Progenitor cell of endocrine pancreas (in vitro differentiated cells): ENCODE results near the gene UBLCP1. TPM values are rescaled to one million over a fixed set of nuclear protein-coding genes. Genes with fewer than 3 reads are reported as not detected.
A peak's percentile ranks its signal among the peaks of the same experiment; 100 is the strongest.

Experiments used
- DNase-seq: peaks from one replicate; pipeline ENCODE4 v3.0.0; 2021; ENCODE audit warnings: low spot score; ENCODE audit not compliant: unreplicated experiment
- H3K27ac Mint-ChIP-seq: 2 replicates; pipeline ENCODE4 v1.8.0; 2021; ENCODE audit warnings: mild to moderate bottlenecking, moderate library complexity, mixed read lengths
- H3K27me3 Mint-ChIP-seq: 2 replicates; pipeline ENCODE4 v1.8.0; 2021; ENCODE audit warnings: mixed read lengths
- H3K36me3 Mint-ChIP-seq: 2 replicates; pipeline ENCODE4 v1.8.0; 2022; ENCODE audit warnings: mixed read lengths; ENCODE audit not compliant: insufficient read depth
- H3K4me1 Mint-ChIP-seq: 2 replicates; pipeline ENCODE4 v1.8.0; 2021; ENCODE audit warnings: low read depth, mixed read lengths
- H3K4me3 Mint-ChIP-seq: 2 replicates; pipeline ENCODE4 v1.8.0; 2021; ENCODE audit warnings: low read depth, mild to moderate bottlenecking, moderate library complexity, mixed read lengths
- H3K9me3 Mint-ChIP-seq: 2 replicates; pipeline ENCODE4 v1.8.0; 2021; ENCODE audit warnings: low read depth, mixed read lengths
- total RNA-seq: library from RNA; stranded (reverse); gene quantifications from 2 replicates; pipeline ENCODE4 v1.2.1, GENCODE V29; 2021
- TF ChIP-seq, protein P1 (sequence below): fragments of 200-600 bp; sonication (generic); IDR thresholded peaks from one replicate; pipeline ENCODE4 v1.5.0; 2021; ENCODE audit warnings: antibody characterized with exemption, mild to moderate bottlenecking; ENCODE audit not compliant: unreplicated experiment

Gene UBLCP1
- total RNA-seq, 1 donor from 2014 or later = 29.7 TPM

DNA sequence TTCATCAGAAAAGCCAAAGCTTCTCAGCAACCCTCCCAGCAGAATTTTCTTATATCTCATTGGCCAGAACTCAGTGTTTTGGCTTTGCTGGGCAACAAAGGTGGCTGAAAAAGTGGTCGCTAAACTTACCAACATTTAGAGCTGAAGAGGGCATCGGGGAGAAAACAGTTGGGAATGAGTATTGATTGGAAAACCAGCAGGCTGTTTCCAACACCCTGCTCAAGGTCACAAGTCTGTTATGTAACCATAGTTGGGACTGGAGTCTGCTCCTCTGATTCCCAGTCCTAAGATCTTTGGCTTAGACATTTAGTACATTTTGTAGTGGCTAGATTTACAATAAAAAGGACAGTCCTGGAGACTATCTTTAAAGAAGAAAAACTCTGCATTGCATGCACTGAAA, 50.1 kb downstream of the UBLCP1 start:
- no peaks in the 10 kb centered on the region for H3K36me3 Mint-ChIP-seq
- H3K4me1 Mint-ChIP-seq = peaks cover 3% of the 10 kb centered on the region
- H3K9me3 Mint-ChIP-seq = no peaks in the 10 kb centered on the region
- no peak overlapping the region for H3K27ac Mint-ChIP-seq
- H3K4me3 Mint-ChIP-seq = no peak overlapping the region
- H3K27me3 Mint-ChIP-seq = peaks cover 42% of the 10 kb centered on the region
- DNase-seq = no peak
- TF ChIP-seq, protein P1, sequence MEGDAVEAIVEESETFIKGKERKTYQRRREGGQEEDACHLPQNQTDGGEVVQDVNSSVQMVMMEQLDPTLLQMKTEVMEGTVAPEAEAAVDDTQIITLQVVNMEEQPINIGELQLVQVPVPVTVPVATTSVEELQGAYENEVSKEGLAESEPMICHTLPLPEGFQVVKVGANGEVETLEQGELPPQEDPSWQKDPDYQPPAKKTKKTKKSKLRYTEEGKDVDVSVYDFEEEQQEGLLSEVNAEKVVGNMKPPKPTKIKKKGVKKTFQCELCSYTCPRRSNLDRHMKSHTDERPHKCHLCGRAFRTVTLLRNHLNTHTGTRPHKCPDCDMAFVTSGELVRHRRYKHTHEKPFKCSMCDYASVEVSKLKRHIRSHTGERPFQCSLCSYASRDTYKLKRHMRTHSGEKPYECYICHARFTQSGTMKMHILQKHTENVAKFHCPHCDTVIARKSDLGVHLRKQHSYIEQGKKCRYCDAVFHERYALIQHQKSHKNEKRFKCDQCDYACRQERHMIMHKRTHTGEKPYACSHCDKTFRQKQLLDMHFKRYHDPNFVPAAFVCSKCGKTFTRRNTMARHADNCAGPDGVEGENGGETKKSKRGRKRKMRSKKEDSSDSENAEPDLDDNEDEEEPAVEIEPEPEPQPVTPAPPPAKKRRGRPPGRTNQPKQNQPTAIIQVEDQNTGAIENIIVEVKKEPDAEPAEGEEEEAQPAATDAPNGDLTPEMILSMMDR = no peak

DNA sequence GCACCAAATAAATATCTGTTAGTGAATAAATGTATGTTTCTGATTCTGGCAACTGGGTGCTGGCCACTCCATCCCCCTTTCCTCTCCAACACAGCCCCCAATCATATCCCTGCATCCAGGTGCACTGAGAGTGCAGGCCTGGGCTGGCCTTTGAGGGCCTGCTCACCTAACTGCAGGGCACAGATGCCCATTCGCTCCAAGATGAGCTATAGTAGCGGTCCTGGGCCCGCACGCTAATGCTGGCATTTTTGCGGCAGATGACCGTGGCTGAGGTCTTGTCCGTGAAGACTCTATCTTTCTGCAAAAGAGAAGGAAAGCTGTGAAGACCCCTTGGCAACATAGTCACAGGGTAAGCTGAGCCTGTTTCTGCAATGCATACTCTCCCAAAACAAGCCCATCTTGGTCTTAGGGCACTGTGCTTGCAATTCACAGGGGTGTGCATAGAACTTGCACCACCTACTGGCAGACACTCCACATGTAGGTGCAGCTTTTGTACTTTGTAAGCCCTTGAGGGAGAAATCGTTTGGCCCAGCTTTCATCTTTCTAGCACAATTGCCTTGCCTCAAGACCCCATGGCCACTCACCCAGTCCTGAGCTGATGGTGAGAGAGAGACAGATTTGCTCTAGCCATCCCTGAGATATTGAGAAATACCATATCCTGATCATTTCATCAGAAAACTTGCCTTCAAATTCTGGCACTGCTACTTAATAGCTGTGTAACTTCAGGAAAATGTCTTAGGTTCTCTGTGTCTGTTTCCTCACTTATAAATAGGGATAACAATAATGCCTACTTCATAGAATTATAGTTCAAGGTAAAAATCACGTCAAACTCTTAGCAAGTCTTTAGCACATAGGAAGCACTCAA, 53.7 kb downstream of the UBLCP1 start:
- H3K4me1 Mint-ChIP-seq = no peaks in the 10 kb centered on the region
- H3K27ac Mint-ChIP-seq = no peak overlapping the region
- TF ChIP-seq, protein P1 = peak; percentile 71
- peaks cover 22% of the 10 kb centered on the region for H3K27me3 Mint-ChIP-seq
- DNase-seq = no peak
- no peak overlapping the region for H3K4me3 Mint-ChIP-seq
- no peaks in the 10 kb centered on the region for H3K9me3 Mint-ChIP-seq
- H3K36me3 Mint-ChIP-seq = no peaks in the 10 kb centered on the region

DNA sequence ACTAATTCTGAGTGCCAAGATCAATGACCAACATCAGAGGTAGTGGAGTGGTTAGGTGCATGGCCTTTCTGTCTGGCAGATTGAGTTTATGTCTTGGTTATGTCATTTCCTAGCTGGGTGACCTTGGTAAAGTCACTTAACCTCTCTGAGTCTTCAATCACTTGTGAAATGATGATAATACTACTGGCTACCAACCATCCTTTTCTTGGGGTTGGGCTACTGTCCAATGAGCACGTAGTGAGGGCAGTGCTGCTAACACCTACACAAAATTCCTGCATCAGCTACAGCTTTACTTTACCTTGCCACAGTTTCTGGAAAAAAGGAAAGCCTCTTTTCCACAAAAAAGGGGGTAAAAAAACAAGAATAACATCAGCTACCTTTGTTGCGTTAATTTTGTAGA, 54.8 kb downstream of the UBLCP1 start:
- Mint-ChIP-seq H3K27me3 (peaks cover 16% of the 10 kb centered on the region), H3K4me1 (no peaks in the 10 kb centered on the region), H3K27ac (no peak overlapping the region), H3K4me3 (no peak overlapping the region), H3K36me3 (no peaks in the 10 kb centered on the region), H3K9me3 (no peaks in the 10 kb centered on the region)
- DNase-seq = no peak
- TF ChIP-seq, protein P1 = no peak

DNA sequence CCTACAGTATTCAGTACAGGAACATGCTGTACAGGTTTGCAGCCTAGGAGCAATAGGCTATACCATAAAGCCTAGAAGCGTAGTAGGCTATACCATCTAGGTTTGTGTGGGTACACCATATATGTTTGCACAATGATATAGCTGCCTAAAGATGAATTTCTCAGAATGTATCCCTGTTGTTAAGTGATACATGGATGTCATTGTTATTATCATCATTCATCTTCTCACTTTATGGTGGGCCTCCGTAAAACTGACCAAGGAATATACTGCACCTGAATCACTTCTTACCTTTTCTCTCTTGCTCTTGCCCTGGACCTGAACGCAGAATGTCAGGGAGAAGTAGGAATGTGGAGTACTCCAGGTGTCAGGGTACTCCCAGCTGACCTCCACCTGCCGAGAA, 55.4 kb downstream of the UBLCP1 start:
- Mint-ChIP-seq H3K4me1 (no peaks in the 10 kb centered on the region), H3K4me3 (no peak overlapping the region), H3K27me3 (peaks cover 11% of the 10 kb centered on the region), H3K27ac (no peak overlapping the region), H3K9me3 (no peaks in the 10 kb centered on the region), H3K36me3 (no peaks in the 10 kb centered on the region)
- no peak for DNase-seq
- TF ChIP-seq, protein P1 = no peak

DNA sequence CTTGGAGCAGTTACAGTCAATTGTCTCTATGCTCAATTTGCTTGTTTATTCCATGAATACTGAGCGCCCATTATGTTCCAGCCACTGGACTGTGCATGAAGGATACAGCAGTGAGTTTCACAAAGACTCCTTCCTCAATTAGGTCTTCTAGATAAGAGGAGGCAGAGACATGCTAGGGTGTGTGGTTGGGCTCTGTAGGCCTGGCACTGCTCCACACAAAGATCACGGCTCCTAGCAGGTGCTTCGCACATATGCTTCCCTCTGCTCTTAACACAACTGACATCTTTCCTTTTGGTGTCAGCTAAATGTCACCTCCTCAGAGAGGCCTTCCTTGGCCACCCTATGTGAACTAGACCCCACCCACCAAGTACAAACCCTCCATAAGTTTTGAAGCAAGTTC, 56.3 kb downstream of the UBLCP1 start:
- H3K9me3 Mint-ChIP-seq = no peaks in the 10 kb centered on the region
- DNase-seq = no peak
- no peaks in the 10 kb centered on the region for H3K36me3 Mint-ChIP-seq
- H3K27me3 Mint-ChIP-seq = peaks cover 10% of the 10 kb centered on the region
- TF ChIP-seq, protein P1 = no peak
- no peak overlapping the region for H3K4me3 Mint-ChIP-seq
- H3K27ac Mint-ChIP-seq = no peak overlapping the region
- no peaks in the 10 kb centered on the region for H3K4me1 Mint-ChIP-seq
